ENCODE results near the gene SPATS1.

Gene SPATS1

GRCh38 chr6:44342489-44342888, at the start of gene SPATS1:
TSS of gene SPATS1 (plus strand) at chr6:44342650. CDS start at chr6:44343096, 446 bp downstream.
- no peaks in the 10 kb centered on the region for H3F3A ChIP-seq (ENCODE audit: insufficient read depth, low read length)
- TF ChIP-seq EZH2 (IDR thresholded peaks at IDR 0.05; ENCODE audit: borderline replicate concordance, low read length): no peak
- TF ChIP-seq CTCF (IDR thresholded peaks at IDR 0.05; ENCODE audit: low read length): no peak
- H2AFZ ChIP-seq (ENCODE audit: low read length): no peak within 1 kb of the TSS
- no peaks in the 10 kb centered on the region for H3K4me1 ChIP-seq (ENCODE audit: insufficient read depth, low read length, severe bottlenecking)
- H3K27ac ChIP-seq (ENCODE audit: low read depth, low read length, poor library complexity, severe bottlenecking): no peak within 1 kb of the TSS
- H3K4me3 ChIP-seq (ENCODE audit: low read depth, low read length, poor library complexity, severe bottlenecking): no peak within 1 kb of the TSS
- H3K79me2 ChIP-seq (ENCODE audit: insufficient read depth, low read length): no peaks in the 10 kb centered on the region
- H3K36me3 ChIP-seq (ENCODE audit: insufficient read depth, low read length): no peaks in the 10 kb centered on the region
- no peaks in the 10 kb centered on the region for H4K20me1 ChIP-seq (ENCODE audit: insufficient read depth, low read length)
- no peaks in the 10 kb centered on the region for H3K9me2 ChIP-seq (ENCODE audit: low read depth, low read length)
- H3K9ac ChIP-seq (ENCODE audit: low read length): no peak within 1 kb of the TSS
- H3K9me3 ChIP-seq (ENCODE audit: low read length): no peaks in the 10 kb centered on the region
- H3K4me2 ChIP-seq (ENCODE audit: low read length): no peak within 1 kb of the TSS
- H3K27me3 ChIP-seq (ENCODE audit: insufficient read depth, low read length): no peaks in the 10 kb centered on the region

GRCh38 chr6:44292661-44293365, 49.6 kb upstream of the SPATS1 start:
- no peaks in the 10 kb centered on the region for H3K36me3 ChIP-seq (ENCODE audit: insufficient read depth, low read length)
- no peak overlapping the region for H2AFZ ChIP-seq (ENCODE audit: low read length)
- H3K9ac ChIP-seq (ENCODE audit: low read length): no peak overlapping the region
- no peak overlapping the region for H3K4me2 ChIP-seq (ENCODE audit: low read length)
- no peaks in the 10 kb centered on the region for H3F3A ChIP-seq (ENCODE audit: insufficient read depth, low read length)
- H3K27ac ChIP-seq (ENCODE audit: low read depth, low read length, poor library complexity, severe bottlenecking): no peak overlapping the region
- no peaks in the 10 kb centered on the region for H3K4me1 ChIP-seq (ENCODE audit: insufficient read depth, low read length, severe bottlenecking)
- H3K79me2 ChIP-seq (ENCODE audit: insufficient read depth, low read length): no peaks in the 10 kb centered on the region
- no peak overlapping the region for H3K4me3 ChIP-seq (ENCODE audit: low read depth, low read length, poor library complexity, severe bottlenecking)
- H4K20me1 ChIP-seq (ENCODE audit: insufficient read depth, low read length): no peaks in the 10 kb centered on the region
- no peak for TF ChIP-seq CTCF (IDR thresholded peaks at IDR 0.05; ENCODE audit: low read length)
- no peak for TF ChIP-seq EZH2 (IDR thresholded peaks at IDR 0.05; ENCODE audit: borderline replicate concordance, low read length)
- no peaks in the 10 kb centered on the region for H3K9me3 ChIP-seq (ENCODE audit: low read length)
- H3K27me3 ChIP-seq (ENCODE audit: insufficient read depth, low read length): peaks cover 8% of the 10 kb centered on the region; the same call in 1 of the 2 replicates
- no peaks in the 10 kb centered on the region for H3K9me2 ChIP-seq (ENCODE audit: low read depth, low read length)

- H3K79me2 ChIP-seq (ENCODE audit: insufficient read depth, low read length): no peaks in the 10 kb centered on the region
- no peak overlapping the region for H3K4me3 ChIP-seq (ENCODE audit: low read depth, low read length, poor library complexity, severe bottlenecking)
- no peaks in the 10 kb centered on the region for H3K9me2 ChIP-seq (ENCODE audit: low read depth, low read length)
- no peak for TF ChIP-seq EZH2 (IDR thresholded peaks at IDR 0.05; ENCODE audit: borderline replicate concordance, low read length)
- TF ChIP-seq CTCF (IDR thresholded peaks at IDR 0.05; ENCODE audit: low read length): no peak
- H3K27ac ChIP-seq (ENCODE audit: low read depth, low read length, poor library complexity, severe bottlenecking): no peak overlapping the region
- H3K9ac ChIP-seq (ENCODE audit: low read length): no peak overlapping the region
- H3K9me3 ChIP-seq (ENCODE audit: low read length): no peaks in the 10 kb centered on the region
- H3K27me3 ChIP-seq (ENCODE audit: insufficient read depth, low read length): peaks cover 4% of the 10 kb centered on the region; the same call in 1 of the 2 replicates
- H2AFZ ChIP-seq (ENCODE audit: low read length): no peak overlapping the region
- H3F3A ChIP-seq (ENCODE audit: insufficient read depth, low read length): no peaks in the 10 kb centered on the region
- 0 out of 2 replicates have a peak, but pooled peaks cover under 1% of the 10 kb centered on the region for H3K36me3 ChIP-seq (ENCODE audit: insufficient read depth, low read length)
- no peaks in the 10 kb centered on the region for H3K4me1 ChIP-seq (ENCODE audit: insufficient read depth, low read length, severe bottlenecking)
- no peak overlapping the region for H3K4me2 ChIP-seq (ENCODE audit: low read length)
- no peaks in the 10 kb centered on the region for H4K20me1 ChIP-seq (ENCODE audit: insufficient read depth, low read length)
Measured at GRCh38 chr6:44294832-44295791, 47.3 kb upstream of the SPATS1 start.
